IPS-18a (cell line): ENCODE measurements around the gene CBR3.

Experiments
- H3K27ac ChIP-seq: one replicate; pipeline ENCODE4 v1.5.1; 2013; ENCODE audit warnings: low read length
- H3K27me3 ChIP-seq: one replicate; pipeline ENCODE4 v1.6.1; 2013; ENCODE audit warnings: mild to moderate bottlenecking, low read length; ENCODE audit not compliant: control insufficient read depth, insufficient read depth
- H3K36me3 ChIP-seq: one replicate; pipeline ENCODE4 v1.6.1; 2013; ENCODE audit warnings: low read depth, low read length; ENCODE audit not compliant: control insufficient read depth
- H3K4me1 ChIP-seq: one replicate; pipeline ENCODE4 v1.6.1; 2013; ENCODE audit warnings: low read depth, low read length; ENCODE audit not compliant: control insufficient read depth
- H3K4me3 ChIP-seq: one replicate; pipeline ENCODE4 v1.5.1; 2013; ENCODE audit warnings: low read length
- H3K9ac ChIP-seq: one replicate; pipeline ENCODE4 v1.6.1; 2013; ENCODE audit warnings: mild to moderate bottlenecking, low read length, moderate library complexity
- H3K9me3 ChIP-seq: one replicate; pipeline ENCODE4 v1.6.1; 2013; ENCODE audit warnings: low read depth, low read length; ENCODE audit not compliant: control insufficient read depth

The CBR3 gene

DNA sequence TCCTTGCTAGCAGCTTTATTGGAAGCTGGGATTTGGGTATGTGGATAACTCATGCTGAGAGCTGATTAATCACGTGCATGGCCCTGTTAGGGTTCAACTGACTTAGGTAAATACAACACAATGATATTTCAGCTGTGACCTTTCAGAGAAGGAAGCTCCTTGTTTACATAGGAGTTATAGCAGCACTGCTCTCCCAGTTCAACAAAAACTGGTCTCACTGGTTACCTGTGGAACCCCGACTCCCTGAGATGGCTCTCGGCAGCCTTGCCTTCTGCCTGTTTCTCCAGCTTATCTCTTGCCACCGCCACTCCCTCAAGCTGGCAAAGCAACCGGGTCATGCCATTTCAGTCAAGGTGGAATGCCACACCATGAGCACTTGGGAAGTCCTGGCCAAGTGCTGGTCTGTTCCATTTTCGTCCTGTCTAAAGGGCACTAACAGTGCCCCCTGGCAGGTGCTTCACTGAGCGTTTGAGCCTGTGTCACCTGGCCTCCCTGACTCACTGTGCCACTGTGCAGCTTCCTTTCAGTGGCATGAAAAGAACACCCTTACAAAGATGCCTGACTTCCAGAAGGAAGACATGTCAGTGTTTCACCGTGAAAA, 53.3 kb downstream of the CBR3 start:
- H3K36me3 ChIP-seq: no peaks in the 10 kb centered on the region
- no peak overlapping the region for H3K9ac ChIP-seq
- no peak overlapping the region for H3K27ac ChIP-seq
- no peak overlapping the region for H3K4me3 ChIP-seq
- H3K27me3 ChIP-seq: no peaks in the 10 kb centered on the region
- H3K9me3 ChIP-seq: no peaks in the 10 kb centered on the region
- no peaks in the 10 kb centered on the region for H3K4me1 ChIP-seq

DNA sequence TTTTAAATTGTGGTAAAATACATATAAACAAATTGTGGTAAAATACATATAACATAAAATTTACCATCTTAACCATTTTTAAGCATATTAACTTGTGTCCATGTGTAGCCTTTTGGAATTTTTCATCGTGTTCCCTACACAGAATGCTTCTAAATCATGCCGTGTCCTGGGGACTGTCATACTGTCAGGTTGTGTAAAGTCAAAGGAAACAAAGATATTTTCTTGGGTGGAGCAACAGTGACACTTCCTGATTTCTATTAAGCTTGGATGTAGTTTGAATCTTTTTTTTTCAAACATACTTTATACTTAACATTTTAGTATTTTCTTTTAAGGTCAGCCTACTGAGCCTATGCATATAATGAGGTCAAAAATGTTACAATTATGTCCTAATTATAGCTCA, 54.1 kb downstream of the CBR3 start:
- Histone ChIP-seq H3K27me3 (no peaks in the 10 kb centered on the region), H3K9me3 (no peaks in the 10 kb centered on the region), H3K4me3 (no peak overlapping the region), H3K36me3 (no peaks in the 10 kb centered on the region), H3K27ac (no peak overlapping the region), H3K4me1 (no peaks in the 10 kb centered on the region), H3K9ac (no peak overlapping the region)

DNA sequence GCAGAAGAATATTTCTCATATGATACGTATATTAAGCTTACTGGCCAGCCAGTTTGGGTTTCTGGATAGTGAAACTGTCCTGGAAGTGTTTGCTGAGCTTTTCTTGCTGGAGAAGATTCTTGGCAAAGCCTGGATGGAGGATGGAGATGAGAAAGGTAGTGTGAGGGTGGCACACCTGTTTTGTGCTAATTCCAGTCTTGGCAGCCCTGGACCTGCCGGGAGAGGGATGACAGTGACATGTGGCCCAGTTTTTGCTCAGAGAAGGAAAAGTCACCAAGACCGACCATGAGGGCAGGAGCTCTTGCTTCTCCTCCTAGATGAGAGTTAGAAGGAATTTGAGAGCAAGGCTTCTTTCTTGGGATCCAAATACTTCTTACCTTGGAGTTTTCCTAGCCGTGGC, 55.9 kb downstream of the CBR3 start:
- Histone ChIP-seq H3K36me3 (no peaks in the 10 kb centered on the region), H3K27ac (no peak overlapping the region), H3K4me3 (no peak overlapping the region), H3K27me3 (no peaks in the 10 kb centered on the region), H3K9ac (no peak overlapping the region), H3K9me3 (no peaks in the 10 kb centered on the region), H3K4me1 (peaks cover 2% of the 10 kb centered on the region)

GRCh38 chr21:36193200-36193599, 58.3 kb downstream of the CBR3 start:
- H3K4me3 ChIP-seq: no peak overlapping the region
- H3K36me3 ChIP-seq: no peaks in the 10 kb centered on the region
- no peak overlapping the region for H3K9ac ChIP-seq
- H3K4me1 ChIP-seq: peaks cover 7% of the 10 kb centered on the region
- H3K9me3 ChIP-seq: no peaks in the 10 kb centered on the region
- H3K27ac ChIP-seq: no peak overlapping the region
- H3K27me3 ChIP-seq: no peaks in the 10 kb centered on the region

DNA sequence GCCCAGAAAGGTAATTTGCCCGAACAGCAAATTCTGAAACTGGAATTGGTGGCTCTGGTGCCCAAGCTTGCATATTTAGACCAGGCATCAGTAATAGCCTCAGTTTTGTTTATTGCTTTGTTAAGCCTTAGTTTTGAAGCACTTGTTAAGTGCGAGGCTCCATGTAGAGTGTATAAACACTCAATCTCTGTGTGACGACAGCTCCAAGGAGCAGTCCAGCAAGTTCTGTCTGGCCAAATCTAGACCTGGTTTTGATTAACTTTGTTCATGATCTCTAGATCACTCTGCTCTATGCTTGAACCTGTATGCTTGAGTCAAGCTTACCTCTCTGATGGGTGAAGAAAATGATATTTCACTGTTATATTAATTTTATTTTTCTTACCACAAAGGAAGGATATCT, 59.1 kb downstream of the CBR3 start:
- Histone ChIP-seq H3K36me3 (no peaks in the 10 kb centered on the region), H3K9me3 (no peaks in the 10 kb centered on the region), H3K9ac (no peak overlapping the region), H3K4me3 (no peak overlapping the region), H3K27me3 (no peaks in the 10 kb centered on the region), H3K4me1 (peaks cover 7% of the 10 kb centered on the region), H3K27ac (no peak overlapping the region)

- Histone ChIP-seq H3K27ac (no peak overlapping the region), H3K9ac (no peak overlapping the region), H3K36me3 (no peaks in the 10 kb centered on the region), H3K9me3 (no peaks in the 10 kb centered on the region), H3K4me1 (peaks cover 7% of the 10 kb centered on the region), H3K27me3 (no peaks in the 10 kb centered on the region), H3K4me3 (no peak overlapping the region)
Observed at GRCh38 chr21:36195613-36196012, 60.7 kb downstream of the CBR3 start.
